Amygdala (tissue), 56 donors: ENCODE results near the gene LMTK3.
A peak's percentile ranks its signal among the peaks of the same experiment; 100 is the strongest.

Source experiments
- DNase-seq, 56 donors: peaks; one replicate each; lab custom pipeline; 2025; lab: John Stamatoyannopoulos, UW

The LMTK3 gene

GRCh38 chr19:48510421-48511268 lies 990 bp downstream of the LMTK3 start:
- peak in 55 of 56 donors; percentile 30 to 89 (median 73) for DNase-seq

- peak in 14 of 56 donors; percentile 8 to 58 (median 32) for DNase-seq
Measured at GRCh38 chr19:48509467-48510194, 2.0 kb downstream of the LMTK3 start.

- DNase-seq = no peak
Measured at GRCh38 chr19:48508729-48509411, 2.8 kb downstream of the LMTK3 start.

- DNase-seq = no peak
Measured at GRCh38 chr19:48507911-48508439, 3.7 kb downstream of the LMTK3 start.

- no peak for DNase-seq
Measured at GRCh38 chr19:48506138-48506733, 5.4 kb downstream of the LMTK3 start.

GRCh38 chr19:48502350-48503018 lies 9.2 kb downstream of the LMTK3 start:
- DNase-seq = no peak

GRCh38 chr19:48501494-48502349 lies 9.9 kb downstream of the LMTK3 start:
- peak in 9 of 56 donors; percentile 15 to 91 (median 39) for DNase-seq

GRCh38 chr19:48500830-48501493 lies 10.7 kb downstream of the LMTK3 start:
- DNase-seq = no peak

- no peak for DNase-seq
Measured at GRCh38 chr19:48499316-48500090, 12.1 kb downstream of the LMTK3 start.

- DNase-seq = no peak
Measured at GRCh38 chr19:48498595-48499311, 12.9 kb downstream of the LMTK3 start.

- DNase-seq = no peak
Measured at GRCh38 chr19:48497728-48498594, 13.7 kb downstream of the LMTK3 start.

GRCh38 chr19:48496959-48497727 lies 14.5 kb downstream of the LMTK3 start:
- no peak for DNase-seq

GRCh38 chr19:48495396-48495795 lies 16.2 kb downstream of the LMTK3 start:
- no peak for DNase-seq

- DNase-seq = peak in 1 of 56 donors; percentile 55
Measured at GRCh38 chr19:48493718-48494401, 17.8 kb downstream of the LMTK3 start.
